HG02623 (cell line): Measurements from ENCODE around the gene PRORP.
"Not testable (repeated sequence)": the region's sequence is repeated elsewhere in the genome, so short reads cannot be mapped to it uniquely, and the experiment has no call there.

Experiments
- ATAC-seq: cut with Tn5 transposase; IDR thresholded peaks from one replicate; pipeline ENCODE4 v1.9.1; 2021; ENCODE audit warnings: moderate library complexity; ENCODE audit not compliant: unreplicated experiment

The PRORP gene

DNA sequence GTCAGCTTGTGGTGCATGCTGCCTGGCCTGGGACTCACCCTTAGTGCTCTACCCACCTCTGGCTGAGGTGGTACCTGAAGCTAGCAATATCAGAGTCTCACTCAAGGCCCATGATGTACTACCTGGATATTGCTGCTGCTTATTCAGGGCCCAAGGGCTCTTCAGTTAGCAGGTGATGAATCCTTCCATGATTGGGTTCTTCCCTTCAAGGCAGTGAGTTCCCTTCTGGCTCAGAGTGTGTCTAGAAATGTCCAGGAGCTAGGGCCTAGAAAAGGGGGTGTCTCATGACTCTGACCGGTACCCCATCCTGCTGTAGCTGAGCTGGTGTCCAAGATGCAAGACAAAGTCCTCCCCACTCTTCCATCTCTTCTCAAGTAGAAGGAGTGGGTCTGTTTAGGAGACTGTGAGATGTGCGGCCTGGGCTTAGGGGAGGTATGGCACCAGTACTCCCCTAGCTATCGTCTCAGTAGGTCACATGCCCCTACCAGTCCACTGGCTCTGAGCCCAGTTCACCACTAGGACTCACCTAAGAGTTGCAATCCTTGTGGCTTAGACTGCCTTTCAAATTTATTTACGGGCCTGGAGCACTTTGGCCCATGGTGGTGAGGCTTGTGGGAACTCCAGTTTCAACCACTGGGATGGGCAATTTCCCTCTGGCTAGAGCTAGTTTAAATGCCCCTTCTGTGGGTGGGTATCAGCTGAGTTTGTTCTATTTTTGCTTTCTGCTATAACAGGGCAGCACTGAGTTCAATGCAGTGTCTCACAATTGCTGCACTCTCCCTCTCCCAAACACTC is 12.2 kb downstream of the PRORP start:
- ATAC-seq = no peak

DNA sequence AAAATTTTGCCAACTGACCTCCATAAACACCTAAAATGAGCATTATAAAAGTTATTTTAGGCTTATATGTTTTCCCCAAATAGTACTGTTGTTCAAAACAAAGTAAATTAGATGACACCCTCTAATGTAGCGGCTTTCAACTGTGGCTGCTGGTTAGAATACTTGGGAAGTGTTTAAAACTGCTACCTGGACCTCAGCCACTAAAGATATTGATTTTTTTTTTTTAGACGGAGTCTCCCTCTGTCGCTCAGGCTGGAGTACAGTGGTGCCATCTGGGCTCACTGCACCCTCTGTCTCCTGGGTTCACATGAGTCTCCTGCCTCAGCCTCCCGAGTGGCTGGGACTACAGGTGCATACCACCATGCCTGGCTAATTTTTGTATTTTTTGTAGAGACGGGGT is 16.2 kb downstream of the PRORP start:
- ATAC-seq = no peak

GRCh38 chr14:35140718-35141581 is 18.6 kb downstream of the PRORP start:
- ATAC-seq = no peak

DNA sequence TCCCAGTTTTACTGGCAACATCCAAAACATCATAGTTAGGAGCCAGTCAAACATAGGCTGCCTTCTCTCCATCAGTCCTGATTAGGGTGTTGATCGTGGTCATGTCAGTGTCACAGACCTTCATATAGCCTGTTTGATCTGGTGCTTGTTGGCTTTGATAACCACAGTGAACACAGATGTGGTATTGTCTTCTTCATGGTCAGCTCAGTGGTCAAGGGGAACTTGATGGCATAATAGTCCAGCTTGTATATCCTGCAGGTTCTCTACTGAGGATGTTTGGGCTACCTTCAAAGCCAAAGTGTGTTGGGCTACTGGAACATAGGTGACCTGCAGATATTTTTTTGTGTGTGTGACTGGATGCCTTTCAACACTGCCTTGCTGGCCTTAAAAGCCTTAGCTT is 21.7 kb downstream of the PRORP start:
- no peak for ATAC-seq

GRCh38 chr14:35146711-35147149 is 24.4 kb downstream of the PRORP start:
- no peak for ATAC-seq

DNA sequence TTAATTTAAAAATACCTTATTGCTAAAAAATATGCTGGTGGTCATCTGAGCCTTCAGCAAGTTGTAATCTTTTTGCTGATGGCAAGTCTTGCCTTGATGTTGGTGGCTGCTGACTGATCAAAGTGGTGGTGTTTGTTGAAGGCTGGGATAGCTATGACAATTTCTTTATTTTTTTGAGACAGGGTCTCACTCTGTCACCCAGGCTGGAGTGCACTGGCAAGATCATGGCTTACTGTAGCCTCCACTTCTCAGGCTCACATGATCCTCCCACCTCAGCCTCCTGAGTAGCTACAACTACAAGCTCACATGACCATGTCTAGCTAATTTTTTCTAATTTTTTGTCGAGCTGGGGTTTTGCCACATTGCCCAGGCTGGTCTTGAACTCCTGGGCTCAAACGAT is 24.8 kb downstream of the PRORP start:
- ATAC-seq = no peak

DNA sequence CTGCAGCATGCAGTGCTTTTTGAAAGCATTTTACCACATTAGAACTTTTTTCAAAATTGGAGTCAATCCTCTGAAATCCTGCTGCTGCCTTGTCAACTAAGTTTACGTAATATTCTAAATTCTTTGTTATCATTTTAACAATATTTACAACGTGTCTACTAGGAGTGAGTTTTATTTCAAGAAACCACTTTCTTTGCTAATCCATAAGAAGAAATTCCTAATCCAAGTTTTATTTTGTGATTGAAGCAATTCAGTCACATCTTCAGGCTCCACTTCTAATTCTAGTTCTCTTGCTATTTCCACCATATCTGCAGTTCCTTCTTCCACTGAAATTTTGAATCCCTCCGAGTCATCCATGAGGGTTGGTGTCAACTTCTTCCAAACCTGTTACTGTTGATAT is 25.4 kb downstream of the PRORP start:
- ATAC-seq = no peak

- no peak for ATAC-seq
Observed at GRCh38 chr14:35149239-35149638, 26.9 kb downstream of the PRORP start.

GRCh38 chr14:35152531-35152930 is 30.2 kb downstream of the PRORP start:
- ATAC-seq = not testable (repeated sequence)

GRCh38 chr14:35154016-35154415 is 31.7 kb downstream of the PRORP start:
- no peak for ATAC-seq

GRCh38 chr14:35155962-35156361 is 33.6 kb downstream of the PRORP start:
- no peak for ATAC-seq

- no peak for ATAC-seq
Observed at GRCh38 chr14:35158491-35158890, 36.1 kb downstream of the PRORP start.

- ATAC-seq = no peak
Observed at GRCh38 chr14:35158951-35159653, 36.8 kb downstream of the PRORP start.

DNA sequence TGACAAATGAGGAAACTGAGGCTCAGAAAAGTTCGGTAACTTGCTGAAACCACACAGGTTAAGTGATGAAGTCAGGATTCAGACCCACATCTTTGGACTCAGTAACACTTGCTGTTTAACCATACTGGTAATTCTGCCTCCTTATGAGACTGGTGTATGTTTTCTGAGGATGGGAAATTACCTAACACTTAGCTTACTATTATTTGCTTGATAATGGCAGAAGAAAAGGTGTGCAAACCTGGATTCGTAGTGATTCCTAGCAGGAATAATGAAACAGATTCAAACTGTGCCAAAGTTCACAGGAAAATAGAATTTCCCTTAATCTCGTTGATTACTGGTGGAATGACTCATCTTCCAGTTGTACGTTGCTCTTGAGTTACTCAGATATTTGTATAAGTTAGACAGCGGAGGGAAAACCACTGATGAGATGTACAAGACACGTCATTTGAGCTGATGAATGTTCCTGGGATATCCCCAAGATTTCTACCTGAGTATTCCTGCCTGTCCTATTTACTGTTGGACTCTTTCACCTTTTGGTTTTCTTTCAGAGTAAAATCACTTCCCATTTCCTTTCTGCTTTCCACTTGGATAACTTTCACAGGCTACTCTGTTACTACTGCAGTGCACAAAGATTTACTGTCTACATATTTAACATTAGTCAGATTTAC is 37.5 kb downstream of the PRORP start:
- no peak for ATAC-seq

DNA sequence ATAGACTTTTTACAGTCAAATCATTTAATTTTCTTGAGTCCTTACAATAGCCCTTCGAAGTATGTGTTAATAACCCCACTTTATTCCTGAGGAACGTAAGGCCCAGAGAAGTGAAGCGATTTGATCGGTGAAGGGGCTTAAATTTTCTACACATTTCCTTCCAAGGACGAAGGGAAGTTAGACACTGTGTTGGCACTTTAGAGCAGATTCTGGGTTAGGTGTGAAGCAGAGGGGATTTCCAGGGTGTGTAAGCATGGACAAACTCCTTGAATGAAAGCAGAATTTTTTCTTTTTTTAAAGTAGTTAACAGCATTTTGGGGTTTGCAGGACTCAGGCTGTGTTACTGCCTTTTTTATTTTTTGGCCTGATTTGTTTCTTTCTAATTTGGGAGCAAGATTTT is 38.9 kb downstream of the PRORP start:
- ATAC-seq = no peak

- ATAC-seq = no peak
Observed at GRCh38 chr14:35163384-35163783, 41.0 kb downstream of the PRORP start.

DNA sequence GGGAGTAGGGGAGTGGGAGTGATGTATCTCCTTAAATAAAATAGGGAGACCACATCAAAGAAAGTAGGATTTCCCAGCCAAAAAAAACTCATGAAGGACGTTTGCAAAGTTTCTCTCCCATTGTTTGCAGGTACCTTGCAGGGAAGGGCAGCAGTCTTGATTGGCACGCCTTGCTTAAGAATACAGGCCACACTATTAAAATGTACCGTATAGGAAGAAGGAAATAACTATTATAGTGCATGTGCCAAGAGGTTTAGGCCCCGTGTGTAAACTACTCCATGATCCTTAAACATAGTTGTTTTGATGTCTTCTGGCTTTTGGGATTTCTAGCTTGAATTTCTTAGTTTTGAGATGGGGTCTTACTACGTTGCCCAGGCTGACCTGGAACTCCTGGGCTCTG is 42.5 kb downstream of the PRORP start:
- no peak for ATAC-seq

DNA sequence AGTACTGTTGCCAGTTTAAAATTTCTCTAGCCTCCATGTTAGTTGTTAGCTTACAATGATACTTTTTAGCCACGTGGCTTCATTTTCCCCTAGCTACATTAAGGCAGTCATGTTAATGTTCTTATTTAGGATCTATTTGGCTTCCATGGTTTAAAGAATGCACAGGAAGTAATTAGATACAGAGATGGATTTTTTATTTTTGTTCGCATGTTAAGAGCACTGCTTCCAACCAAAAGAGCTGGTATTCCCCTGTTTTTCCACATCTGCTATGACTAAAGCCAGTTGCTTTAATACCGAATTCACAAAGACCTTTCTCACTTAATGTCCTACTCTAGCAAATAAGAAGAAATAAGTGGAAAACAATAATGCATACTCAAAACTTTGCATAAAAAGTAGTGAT is 45.1 kb downstream of the PRORP start:
- no peak for ATAC-seq
